ENCODE results near the gene KCNJ16.

DNA sequence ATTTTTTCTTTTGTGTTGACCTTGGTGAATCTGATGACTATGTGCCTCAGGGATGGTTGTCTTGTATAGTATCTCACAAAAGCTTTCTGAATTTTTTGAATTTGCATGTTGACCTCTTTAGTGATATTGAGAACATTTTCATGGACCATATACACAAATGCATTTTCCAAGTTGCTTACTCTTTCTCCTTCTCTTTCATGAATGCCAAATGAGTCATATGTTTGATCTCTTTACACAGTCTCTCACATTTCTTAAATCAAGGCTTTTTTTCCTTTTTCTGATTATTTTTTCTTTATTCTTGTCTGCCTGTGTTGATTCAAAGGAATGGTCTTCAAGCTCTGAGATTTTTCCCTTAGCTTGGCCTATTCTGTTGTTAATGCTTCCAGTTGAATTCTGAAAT, 46.6 kb upstream of the KCNJ16 start:
- TF ChIP-seq, protein P1, sequence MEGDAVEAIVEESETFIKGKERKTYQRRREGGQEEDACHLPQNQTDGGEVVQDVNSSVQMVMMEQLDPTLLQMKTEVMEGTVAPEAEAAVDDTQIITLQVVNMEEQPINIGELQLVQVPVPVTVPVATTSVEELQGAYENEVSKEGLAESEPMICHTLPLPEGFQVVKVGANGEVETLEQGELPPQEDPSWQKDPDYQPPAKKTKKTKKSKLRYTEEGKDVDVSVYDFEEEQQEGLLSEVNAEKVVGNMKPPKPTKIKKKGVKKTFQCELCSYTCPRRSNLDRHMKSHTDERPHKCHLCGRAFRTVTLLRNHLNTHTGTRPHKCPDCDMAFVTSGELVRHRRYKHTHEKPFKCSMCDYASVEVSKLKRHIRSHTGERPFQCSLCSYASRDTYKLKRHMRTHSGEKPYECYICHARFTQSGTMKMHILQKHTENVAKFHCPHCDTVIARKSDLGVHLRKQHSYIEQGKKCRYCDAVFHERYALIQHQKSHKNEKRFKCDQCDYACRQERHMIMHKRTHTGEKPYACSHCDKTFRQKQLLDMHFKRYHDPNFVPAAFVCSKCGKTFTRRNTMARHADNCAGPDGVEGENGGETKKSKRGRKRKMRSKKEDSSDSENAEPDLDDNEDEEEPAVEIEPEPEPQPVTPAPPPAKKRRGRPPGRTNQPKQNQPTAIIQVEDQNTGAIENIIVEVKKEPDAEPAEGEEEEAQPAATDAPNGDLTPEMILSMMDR (IDR thresholded peaks at IDR 0.05), result no peak
- TF ChIP-seq POLR2A (IDR thresholded peaks at IDR 0.05), result no peak

Measured in body of pancreas (tissue), 4 donors.